ENCODE measurements around the gene POU2F1.
A peak's percentile ranks its signal among the peaks of the same experiment; 100 is the strongest.

Gene POU2F1

DNA sequence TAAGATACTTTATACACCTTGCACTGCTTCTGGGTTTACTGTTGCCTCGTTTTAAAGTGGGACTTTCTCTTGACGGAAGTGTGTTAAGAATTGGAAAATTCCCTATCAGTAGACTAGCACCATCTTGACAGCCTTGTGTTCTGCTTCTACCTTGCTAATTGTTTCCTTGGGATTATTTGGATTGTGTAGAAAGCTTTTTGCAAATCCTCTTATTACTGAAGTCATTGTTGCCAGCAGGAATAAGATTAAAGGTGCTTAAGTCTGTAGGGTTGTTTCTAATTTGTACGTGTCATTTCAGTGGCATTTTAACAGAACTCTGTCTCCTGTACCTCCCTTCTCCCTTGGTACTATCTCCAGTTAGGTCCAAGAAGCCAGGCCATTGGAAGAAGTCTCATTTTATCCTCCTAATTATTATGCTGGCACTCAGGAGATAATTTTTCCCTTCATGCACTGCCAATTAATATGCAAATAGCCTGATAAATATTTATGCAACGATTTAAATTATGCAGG, 107.7 kb downstream of the POU2F1 start:
- no peak for DNase-seq

DNA sequence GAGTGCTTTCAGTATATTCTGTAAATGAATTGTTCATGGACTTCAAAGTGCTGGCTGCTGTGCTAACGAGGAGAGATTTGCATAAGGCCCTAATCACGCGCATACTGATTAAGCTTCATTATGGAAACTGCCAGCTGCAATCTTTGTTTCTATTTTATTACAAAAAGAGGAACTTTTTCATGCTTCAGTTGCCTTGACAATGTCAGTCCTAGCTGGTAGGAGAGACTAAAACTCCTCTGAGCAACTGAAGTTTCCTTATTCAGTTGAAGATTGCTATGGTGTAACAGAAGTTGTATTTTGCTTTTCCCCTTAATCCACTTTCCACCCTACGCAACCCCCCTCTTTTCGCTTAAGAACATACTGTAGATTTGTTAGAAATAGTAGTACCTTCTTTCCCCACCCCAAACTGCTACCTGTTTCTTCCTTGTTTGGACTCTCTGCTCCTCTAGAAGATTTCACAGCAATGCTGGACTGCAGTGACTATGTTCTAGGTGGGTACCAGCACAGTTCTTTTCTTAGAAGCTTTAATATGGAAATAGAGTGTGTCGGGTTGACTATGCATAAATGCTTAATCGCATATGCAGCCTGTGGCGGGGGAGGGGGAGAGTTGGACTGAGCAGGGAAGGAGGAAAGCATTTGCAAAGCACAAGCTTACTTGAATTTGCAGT, 108.3 kb downstream of the POU2F1 start:
- DNase-seq = peak; percentile 74

DNA sequence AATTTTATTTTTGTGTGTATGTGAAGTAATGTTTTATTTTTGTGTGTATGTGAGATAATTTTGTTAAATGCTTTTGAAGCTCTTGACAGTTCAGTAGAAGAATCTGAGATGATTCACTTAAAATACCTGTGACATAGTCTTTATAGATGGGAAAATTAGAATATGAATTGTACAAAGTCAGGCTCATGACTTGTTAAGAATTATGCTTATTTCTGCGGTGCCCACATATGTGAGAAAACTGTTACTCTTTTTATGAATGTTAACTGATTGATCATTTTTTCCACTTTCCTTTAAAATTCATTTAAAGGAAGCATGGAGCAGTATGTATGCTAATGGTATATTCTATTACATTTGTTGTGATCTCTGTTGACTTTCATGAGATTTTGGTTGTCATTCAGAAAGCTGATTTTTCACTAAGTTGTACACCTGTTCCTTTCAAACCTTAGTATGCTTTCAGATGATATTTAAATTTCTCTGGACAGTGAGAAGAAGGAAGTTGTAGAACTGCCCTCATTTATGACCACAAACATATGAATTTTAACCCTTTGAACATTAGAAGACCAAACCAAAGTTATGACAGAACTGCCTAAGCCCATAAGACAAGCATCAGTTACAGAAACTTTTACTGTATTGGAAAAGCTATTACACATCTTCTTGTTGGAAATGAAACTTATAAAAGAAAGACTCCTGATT, 110.1 kb downstream of the POU2F1 start:
- no peak for DNase-seq

DNA sequence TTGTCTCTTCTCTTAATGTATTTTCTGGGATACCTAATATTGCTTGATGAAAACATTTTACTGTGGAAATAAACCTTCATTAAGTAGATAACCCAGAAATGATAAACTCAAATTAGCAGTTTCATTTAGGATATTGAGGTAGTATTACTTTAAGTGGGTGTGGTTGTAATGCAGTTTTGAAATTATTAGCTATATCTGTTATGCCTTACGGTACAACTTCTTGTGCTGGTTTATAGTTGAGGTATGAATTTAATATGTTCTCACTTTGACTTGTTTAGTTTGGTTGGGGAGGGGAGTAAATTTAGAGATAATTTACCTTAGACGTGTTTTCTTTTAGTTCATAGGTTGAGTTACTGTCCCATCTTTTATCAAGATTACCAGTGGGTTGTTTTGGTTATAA, 111.0 kb downstream of the POU2F1 start:
- DNase-seq = no peak

DNA sequence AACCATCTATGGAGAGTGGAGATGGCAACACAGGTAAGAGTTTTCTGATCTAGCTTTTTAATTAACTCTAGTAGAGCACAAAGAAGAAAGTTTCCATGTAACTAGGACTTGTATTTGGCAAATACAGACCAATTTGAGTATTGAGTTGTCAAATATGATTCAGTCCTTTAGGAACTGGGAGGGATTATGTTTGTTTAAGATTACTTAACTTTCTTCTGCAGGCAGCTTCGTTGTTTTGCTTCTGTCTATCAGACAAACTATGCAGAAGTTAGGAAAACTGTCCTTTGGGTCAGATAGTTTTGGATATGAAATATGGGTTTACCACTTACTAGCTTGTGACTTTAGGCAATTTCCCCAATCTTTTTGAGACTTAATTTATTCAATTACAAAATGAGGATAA, 111.8 kb downstream of the POU2F1 start:
- DNase-seq = no peak

DNA sequence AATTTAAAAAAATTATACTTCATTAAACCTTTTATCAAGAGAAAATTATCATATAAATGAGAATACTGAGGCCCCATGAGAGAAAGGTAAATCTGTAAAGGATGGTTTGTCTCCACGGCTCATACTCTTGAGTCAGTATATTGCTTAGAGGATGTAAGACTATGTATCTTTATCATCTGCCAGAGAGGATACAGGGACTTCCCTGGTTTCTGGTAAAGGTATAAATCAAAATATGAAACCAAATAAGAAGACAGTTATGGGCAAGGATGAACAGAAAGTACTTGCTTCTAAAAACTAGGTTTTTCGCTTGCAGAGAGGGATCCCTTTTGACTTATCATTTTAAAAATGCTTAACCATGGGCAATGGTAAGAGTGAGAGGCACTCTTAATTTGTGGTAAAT, 112.4 kb downstream of the POU2F1 start:
- no peak for DNase-seq

DNA sequence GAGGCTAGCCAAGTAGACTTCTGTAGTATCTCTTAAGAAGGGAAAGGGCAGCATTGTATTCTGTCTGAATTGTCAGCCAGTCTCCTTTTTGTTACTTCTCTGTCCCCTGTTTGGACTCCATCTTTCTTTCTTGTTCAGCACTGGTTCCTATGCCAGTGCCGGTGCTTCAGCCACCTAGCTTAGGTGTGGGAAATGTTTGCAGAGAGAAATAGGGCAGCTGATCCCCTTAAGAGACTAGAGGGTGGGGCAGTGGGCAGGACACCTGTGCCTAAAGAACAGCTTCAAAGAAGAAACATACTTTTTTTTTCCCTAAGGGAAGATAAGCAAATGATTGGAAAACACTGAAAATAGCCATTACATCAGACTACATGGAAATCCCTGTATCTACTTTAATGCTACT, 113.0 kb downstream of the POU2F1 start:
- DNase-seq = peak; percentile 25

DNA sequence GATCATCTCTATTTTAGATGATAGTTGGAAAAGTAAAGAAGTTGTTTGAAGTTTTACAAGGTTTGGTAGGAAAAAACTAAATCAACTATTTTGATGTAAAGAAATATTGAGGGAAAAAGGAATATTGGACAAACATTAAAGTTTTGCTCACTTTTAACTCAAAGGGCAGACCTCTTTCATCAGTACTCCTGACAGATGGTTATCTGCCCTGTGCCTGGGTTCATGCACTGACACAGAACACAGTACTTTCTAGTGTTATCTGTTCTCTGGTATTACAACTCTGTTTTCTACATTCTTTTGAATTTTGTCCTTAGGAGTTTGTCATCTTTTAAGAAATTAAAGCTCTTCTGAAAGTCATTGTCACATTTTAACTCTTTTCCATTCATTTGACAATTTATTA, 118.7 kb downstream of the POU2F1 start:
- DNase-seq = no peak

DNA sequence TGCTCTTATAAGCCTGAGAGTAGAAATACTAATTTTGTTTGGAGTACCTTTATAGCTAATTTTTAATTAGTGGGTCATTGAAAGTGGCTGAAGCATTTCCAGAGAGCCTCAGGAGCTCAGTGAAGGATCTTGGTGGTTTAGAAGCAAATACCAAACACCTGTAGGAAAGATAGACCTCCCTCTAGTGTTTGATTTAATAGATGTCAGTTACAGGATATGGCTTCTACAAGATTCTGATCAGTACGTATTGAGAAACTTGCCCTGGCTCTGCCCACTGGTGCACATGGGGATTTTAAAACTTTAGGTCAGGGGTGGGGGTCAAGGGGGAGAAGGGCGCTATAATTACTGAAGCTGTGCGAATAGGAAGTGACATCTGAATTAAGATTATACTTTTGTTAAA, 122.2 kb downstream of the POU2F1 start:
- DNase-seq = peak; percentile 54

DNA sequence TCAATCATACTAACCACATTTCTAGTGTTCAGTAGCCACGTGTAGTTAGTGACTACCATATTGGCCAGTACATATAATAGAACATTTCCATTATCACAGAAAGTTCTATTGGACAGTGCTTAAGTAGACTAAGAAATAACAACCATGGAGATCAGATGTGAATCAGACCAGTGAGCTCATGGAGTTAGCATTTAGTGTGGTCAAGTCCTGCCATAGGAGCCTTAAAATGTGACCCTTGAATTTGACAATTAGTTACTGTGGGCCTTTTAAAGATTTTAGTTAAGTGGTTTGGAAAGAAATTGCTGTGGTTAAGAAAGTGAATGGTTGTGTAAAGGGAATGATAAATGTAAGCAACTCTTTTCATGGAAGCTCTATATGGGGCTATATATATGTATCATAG, 123.4 kb downstream of the POU2F1 start:
- DNase-seq = no peak

DNA sequence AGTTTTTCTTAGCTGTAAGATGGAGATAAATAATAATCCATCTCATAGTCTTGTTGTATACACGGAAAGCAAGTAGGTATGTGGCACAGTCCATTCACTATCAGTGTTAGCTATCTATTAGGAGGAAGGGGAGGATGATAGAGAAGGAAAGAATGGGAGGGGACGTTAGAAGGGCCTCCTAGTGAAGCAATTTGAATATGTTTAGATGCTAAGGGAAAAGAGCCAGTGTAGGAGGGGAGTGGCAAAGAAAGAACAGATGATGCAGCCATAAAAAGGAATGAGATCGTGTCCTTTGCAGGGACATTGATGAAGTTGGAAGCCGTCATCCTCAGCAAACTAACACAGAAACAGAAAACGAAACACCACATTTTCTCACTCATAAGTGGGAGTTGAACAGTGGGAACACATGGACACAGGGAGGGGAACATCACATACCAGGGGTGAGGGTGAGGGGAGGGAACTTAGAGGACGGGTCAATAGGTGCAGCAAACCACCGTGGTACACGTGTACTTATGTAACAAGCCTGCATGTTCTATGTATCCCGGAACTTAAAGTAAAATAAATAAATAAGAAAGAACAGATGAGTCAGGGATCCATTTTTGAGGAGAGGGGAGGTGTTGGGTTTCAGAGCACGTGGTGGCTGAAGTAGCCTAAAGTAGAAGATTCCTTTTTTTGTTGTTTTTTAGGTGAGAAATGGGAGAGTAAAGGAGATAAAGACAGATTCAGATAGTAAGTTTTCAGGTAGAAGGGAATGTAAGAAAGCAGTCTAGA, 124.1 kb downstream of the POU2F1 start:
- DNase-seq = no peak

DNA sequence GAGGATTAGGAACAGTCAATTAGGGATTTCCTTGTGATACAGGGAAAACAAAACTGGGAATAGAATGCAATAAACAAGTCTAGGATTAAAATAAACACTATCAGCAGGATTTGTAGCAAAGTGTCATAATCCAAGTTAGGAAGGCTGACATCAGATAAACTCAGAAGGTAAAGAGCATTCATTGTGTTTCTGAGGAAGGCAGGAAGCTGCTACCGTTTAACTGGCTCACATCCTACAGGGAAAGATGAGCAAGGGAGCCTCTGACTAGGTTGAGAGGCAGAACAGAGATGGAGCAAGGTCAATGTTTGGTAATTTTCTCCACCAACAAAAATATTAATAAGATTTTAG, 124.7 kb downstream of the POU2F1 start:
- peak; percentile 41 for DNase-seq

DNA sequence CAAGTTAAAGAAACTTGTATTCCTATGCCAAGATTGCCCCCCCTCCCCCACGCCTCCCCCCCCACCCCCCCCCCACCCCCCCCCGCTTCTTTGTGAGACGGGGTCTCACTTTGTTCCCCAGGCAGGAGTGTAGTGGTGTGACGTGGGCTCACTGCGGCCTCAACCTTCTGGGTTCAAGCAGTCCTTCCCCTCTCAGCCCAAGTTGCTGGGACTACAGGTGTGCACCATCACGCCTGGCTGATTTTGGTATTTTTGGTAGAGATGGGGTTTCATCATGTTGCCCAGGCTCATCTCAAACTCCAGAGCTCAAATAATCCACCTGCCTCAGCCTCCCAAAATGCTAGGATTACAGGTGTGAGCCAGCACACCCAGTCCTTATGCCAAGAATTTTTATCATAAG, 136.6 kb downstream of the POU2F1 start:
- no peak for DNase-seq

DNA sequence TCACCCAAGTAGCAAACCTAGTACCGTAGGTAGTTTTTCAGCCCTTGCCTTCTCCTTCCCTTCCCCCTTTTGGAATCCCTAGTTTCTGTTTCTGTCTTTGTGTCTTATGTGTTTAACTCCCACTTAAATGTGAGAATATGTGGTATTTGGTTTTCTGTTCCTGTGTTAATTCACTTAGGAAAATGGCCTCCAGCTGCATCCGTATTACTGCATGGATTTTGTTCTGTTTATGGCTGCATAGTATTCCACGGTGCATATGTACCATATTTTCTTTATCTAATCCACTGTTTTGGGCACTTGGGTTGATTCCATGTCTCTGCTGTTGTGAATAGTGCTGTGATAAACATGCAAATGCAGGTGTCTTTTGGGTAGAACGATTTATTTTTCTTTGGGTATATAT, 138.6 kb downstream of the POU2F1 start:
- no peak for DNase-seq

DNA sequence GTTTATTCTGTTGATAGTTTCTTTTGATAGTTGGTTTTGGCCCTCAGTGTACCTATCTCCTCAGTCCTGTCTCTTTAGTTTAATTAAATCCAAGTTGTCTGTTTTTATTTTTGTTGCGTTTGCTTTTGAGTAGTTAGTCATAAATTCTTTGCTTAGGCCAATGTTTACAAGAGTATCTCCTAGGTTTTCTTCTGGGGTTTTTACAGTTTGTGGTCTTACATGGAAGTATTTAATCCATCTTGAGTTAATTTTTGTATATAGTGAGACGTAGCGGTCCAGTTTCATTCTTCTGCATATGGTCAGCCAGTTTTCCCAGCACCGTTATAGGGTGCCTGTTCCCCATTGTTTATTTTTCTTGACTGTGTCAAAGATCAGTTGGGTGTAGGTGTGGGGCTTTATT, 139.4 kb downstream of the POU2F1 start:
- DNase-seq = no peak

DNA sequence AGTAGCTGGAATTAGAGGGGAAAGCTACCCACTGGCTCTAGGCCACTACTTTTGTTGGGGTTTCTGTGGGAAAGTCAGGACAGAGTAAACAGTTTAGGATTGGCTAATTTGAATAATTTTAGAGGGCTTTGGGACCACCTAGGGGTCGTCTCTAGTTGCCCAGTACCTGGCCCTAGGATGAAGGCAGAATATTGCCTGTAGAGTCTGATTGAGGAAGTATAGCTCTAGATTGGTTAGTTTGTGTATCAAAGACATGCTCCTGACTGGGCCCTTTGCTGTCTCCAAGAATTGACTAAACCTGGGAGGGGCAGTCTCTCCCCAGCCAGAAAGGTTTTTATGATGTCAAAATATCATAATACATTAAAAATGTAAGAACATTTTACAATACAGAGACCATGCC, 142.0 kb downstream of the POU2F1 start:
- no peak for DNase-seq

DNA sequence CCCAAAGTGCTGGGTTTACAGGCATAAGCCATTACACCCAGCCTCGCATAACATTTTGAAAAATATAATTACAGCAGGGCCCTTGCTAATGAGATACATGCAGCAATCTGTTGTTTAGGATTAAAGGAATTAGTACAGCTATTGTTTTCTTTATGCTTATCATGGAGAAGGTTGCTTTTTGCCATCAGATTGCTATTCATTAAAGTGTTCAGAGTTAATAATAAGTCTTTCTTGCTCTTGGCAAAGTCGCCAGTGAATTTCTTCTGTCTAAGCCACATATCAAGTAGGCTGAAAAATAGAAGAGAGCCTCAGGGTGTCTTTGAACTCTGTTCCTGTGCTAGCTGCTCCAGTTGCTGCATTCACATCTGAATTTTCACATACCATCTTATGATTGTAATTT, 144.1 kb downstream of the POU2F1 start:
- DNase-seq = no peak

DNA sequence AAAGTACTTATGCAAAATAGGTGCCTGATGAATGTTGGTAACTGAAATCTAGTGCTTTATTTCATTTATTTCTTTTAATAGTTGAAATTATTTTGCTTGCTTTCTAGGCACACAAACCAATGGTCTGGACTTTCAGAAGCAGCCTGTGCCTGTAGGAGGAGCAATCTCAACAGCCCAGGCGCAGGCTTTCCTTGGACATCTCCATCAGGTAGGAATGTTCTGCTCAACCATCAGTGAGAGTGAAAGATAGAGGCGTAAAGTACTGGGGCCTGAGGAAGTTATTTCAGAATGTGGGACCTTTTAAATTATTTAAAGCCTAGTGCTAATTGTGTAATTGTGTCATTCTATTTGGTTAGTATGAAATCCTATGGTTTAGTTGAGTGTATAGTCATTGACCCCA, 144.7 kb downstream of the POU2F1 start:
- no peak for DNase-seq

DNA sequence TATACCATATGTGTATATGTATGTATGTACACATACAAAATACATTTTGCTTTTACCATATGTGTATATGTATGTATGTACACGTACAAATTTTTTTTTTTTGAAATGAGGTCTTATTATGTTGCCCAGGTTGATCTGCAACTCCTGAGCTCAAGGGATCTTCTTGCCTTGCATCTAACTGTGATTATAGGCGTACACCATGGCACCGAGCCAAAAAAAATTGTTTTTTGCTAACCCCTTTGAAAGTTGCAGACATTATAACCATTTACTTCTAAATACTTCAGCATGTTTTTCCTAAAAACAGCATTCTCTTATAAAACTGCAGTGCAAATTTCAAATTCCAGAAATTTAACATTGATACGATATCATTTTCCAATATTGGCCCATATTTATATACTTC, 147.0 kb downstream of the POU2F1 start:
- peak; percentile 32 for DNase-seq

DNA sequence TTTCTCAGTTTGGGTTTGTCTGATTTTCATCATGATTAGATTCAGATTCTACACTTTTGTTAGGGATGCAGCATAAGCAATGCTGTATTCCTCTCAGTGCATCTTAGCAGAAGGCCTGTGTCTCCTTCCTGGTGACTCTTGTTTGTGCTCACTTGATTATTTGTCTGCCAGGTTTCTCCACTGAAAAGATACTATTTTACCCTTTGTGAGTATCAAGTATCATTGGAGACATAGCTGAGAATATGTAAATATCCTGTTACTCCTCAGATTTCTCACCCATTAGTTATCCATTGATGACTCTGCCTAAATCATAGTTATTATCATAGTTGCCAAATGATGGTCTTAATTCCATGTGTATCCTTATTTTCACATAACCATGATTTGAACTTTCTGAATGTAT, 148.5 kb downstream of the POU2F1 start:
- peak; percentile 74 for DNase-seq

DNA sequence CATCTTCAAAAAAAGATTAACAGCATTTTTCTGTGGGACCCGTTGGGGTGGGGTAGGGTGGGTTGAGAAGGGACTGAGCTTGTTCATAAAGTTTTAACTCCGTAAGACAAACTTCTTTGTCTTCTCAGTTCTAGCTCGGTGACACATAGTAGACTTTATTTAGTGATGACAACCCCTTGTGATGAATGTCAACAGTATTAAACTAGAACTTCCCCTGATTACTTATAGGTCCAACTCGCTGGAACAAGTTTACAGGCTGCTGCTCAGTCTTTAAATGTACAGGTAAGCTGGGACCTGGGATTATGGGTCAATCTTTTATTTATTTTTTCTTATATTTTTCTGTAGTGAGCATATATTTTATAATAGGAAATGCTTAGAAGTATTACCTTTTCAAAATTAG, 149.2 kb downstream of the POU2F1 start:
- peak; percentile 17 for DNase-seq

DNA sequence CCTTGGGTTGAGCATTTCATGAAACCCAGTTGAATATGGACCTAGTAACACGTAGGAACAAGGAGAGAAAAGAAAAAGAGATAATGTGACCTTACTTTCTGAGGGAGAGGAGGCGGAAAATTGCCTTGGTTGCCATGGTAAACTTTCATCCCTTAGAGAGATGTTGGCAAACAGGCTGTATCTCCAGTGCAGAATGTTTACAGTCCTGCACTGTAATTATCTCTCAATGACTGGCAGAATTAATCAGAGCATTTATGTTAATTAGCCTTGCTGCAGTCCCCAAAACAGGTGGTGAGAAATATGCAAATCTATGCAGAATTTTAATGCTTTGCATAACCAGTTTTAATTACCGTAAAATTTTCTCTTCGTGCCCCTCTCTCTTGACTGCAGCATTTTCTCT, 150.3 kb downstream of the POU2F1 start:
- peak; percentile 97 for DNase-seq

DNA sequence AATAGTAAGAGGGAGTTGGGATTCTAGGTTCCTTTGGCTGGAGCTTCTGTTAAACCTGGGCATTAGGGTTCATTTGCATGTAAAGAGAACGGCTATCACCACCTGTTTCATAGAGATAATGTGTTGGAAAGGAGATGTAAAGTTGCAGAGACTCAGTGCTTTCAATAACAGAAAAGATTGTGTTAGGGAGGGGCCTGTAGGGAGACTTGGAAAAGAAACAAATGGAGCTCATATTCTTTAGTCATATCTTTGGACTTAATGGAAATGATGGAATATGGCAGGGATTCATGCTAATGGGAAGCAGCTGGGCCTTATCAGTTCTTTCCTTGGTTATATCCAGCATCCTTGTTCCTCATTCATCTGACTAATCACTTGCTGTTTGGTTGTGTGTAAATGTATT, 152.7 kb downstream of the POU2F1 start:
- DNase-seq = peak; percentile 22

DNA sequence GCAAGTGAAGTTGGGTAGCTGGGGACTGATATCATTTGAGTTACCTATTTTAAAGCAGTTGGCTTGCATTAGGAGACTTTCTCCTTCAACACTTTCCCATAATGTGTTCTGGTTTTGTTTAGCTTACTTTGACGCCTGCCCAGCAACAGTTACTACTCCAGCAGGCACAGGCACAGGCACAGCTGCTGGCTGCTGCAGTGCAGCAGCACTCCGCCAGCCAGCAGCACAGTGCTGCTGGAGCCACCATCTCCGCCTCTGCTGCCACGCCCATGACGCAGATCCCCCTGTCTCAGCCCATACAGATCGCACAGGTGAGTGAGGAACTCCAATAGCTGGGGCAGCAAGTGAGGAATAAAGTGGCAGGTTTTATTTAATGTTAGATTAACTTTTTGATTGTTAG, 153.3 kb downstream of the POU2F1 start:
- peak; percentile 84 for DNase-seq

Measured in NCI-H69 (cell line).